ENCODE data around the gene MDFI. TPM values are rescaled to one million over a fixed set of nuclear protein-coding genes. Genes with fewer than 3 reads are reported as not detected.

Gene MDFI
- total and polyA plus RNA-seq, 9 of the 15 experiments (the other 6 are each of a cell fraction or from before 2014, with no cell fraction given) = not detected

DNA sequence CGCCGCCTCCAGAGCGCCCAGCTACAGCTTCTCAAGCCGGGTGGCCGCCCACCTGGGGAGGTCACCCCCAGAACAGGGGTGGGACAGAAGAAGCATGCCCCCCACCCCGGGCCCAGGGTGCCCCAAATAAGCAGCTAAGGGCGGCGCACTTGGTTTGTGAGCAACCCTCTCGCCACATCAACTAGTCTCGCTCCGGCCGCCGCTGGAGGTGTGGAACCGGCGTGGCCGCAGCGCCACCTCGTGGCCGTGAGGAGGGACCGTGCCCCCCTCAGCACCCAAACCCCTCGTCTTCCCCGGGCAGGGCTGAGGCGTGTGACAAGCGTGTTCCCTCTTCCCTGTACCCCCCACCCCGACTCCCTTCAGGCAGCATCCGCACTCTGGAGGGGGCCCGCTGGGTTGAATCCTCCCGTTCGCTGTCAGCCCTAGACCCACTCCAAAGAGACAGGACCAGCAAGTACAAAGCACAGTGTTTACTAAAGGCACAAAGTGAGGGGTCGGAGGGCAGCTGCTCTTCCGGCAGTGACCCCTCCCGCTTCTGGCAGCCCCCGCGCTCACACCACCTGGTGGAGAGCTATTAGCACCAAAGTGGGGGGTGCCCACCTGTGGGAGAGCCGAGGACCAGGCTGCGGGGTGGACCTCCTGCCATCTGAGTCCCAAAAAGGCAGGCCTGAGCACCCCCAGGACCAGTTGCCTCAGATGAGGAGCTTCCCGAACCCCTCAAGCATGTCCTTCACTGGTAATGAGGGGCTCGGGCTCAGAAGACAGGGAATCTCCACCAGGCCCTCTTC, 45.4 kb downstream of the MDFI start (continued):
- TF ChIP-seq RHOXF2B (CRISPR knock-in tag; conservative IDR thresholded peaks at IDR 0.05) = no peak

GRCh38 chr6:41684311-41685180, 46.3 kb downstream of the MDFI start:
- intact Hi-C loops (cut with micrococcal nuclease) = no loop called here
- H3K4me3 ChIP-seq = no peak overlapping the region
- H4K20me1 ChIP-seq (replicated peaks; ENCODE audit: control insufficient read depth, insufficient read depth, low read length) = peaks cover 8% of the 10 kb centered on the region; the same call in 1 of the 2 replicates
- TF ChIP-seq SRSF9 (IDR thresholded peaks at IDR 0.05; ENCODE audit: borderline replicate concordance, low read depth, low read length) = no peak
- in situ Hi-C loops (cut with MboI) = loop anchor here (5.0 kb wide), 2 partner anchors 82 to 312 kb away; no protein-coding TSS in a partner anchor
- H3K4me2 ChIP-seq (ENCODE audit: insufficient read depth, low read length) = no peak overlapping the region
- H3K27me3 ChIP-seq (ENCODE audit: control insufficient read depth in 2 of 2, insufficient read depth in 2 of 2, low read length in 2 of 2) = peaks cover 6 to 27% of the 10 kb centered on the region in 2 experiments; a peak in 4 of 5 replicates
- no peak for ATAC-seq
- no peak overlapping the region for H3K9ac ChIP-seq (ENCODE audit: insufficient read depth in 1 of 2, low read depth in 2 of 2, low read length in 2 of 2)
- H3K79me2 ChIP-seq (ENCODE audit: control insufficient read depth, insufficient read depth, low read length) = no peaks in the 10 kb centered on the region
- WGBS (ENCODE audit: insufficient coverage, low coverage, missing lambda C conversion rate) = 9% methylated on average over 23 of the region's 25 CpGs
- DNase-seq (ENCODE audit: extremely low read depth in 1 of 4, low spot score in 3 of 4) = no peak
- no peaks in the 10 kb centered on the region for H3K9me3 ChIP-seq (replicated peaks; ENCODE audit: control insufficient read depth, insufficient read depth, low read depth, low read length)
- BruUV-seq (replicated peaks) = no TSS peak
- no peaks in the 10 kb centered on the region for H3K9me1 ChIP-seq (ENCODE audit: control insufficient read depth, insufficient read depth, low read length)
- CTCF ChIA-PET (ENCODE audit: low intra/inter-chr PET ratio) = interaction anchor here (1.3 to 3.9 kb wide), 8 partner anchors 82 to 378 kb away, joined by 4 to 150 read pairs (median 9); partner anchors contain the start of gene FRS3
- FAIRE-seq = no peak
- peaks cover 0 to 15% of the 10 kb centered on the region in 2 experiments; a peak in 2 of 5 replicates for H3K4me1 ChIP-seq (replicated peaks in 1 of 2; ENCODE audit: control insufficient read depth in 2 of 2, insufficient read depth in 2 of 2, low read length in 2 of 2)
- H2AFZ ChIP-seq (ENCODE audit: low read depth, low read length) = no peak overlapping the region
- H3K36me3 ChIP-seq (ENCODE audit: control insufficient read depth, insufficient read depth, low read length) = no peaks in the 10 kb centered on the region
- POLR2A ChIA-PET = interaction anchor here (0.6 to 1.5 kb wide), 5 partner anchors 9 to 351 kb away, joined by 3 to 4 read pairs (median 3); no protein-coding TSS in a partner anchor
- H3K27ac ChIP-seq (ENCODE audit: extremely low read depth, low read depth, low read length) = no peak overlapping the region
